H1 (cell line): ENCODE measurements around the gene CEACAM7. TPM values are rescaled to one million over a fixed set of nuclear protein-coding genes. Genes with fewer than 3 reads are reported as not detected.

Experiments
- BACH1 ChIP-seq: IDR thresholded peaks from 2 replicates; pipeline ENCODE4 v1.6.1; 2012; ENCODE audit warnings: low read length, improper control_type of control experiment
- CREB1 ChIP-seq: IDR thresholded peaks from 2 replicates; pipeline ENCODE4 v1.6.1; 2012; ENCODE audit warnings: inconsistent platforms
- GABPA ChIP-seq: IDR thresholded peaks from 2 replicates; pipeline ENCODE4 v1.6.1; 2011; ENCODE audit warnings: mild to moderate bottlenecking, low read length, moderate library complexity, borderline replicate concordance; ENCODE audit not compliant: insufficient read depth
- RFX5 ChIP-seq: IDR thresholded peaks from 2 replicates; pipeline ENCODE4 v1.6.1; 2011; ENCODE audit warnings: low read depth, low read length, improper control_type of control experiment, borderline replicate concordance
- SAP30 ChIP-seq: fragments of 300-600 bp; sonication (generic); IDR thresholded peaks from 2 replicates; pipeline ENCODE4 v1.7.1; 2012; ENCODE audit warnings: low read length, moderate library complexity, mild to moderate bottlenecking, inconsistent platforms; ENCODE audit not compliant: insufficient read depth, insufficient replicate concordance
- YY1 ChIP-seq: IDR thresholded peaks from 2 replicates; pipeline ENCODE4 v1.6.1; 2011; ENCODE audit warnings: low read depth, mild to moderate bottlenecking, low read length
- polyA plus RNA-seq, 7 experiments: library from polyadenylated mRNA; depleted of rRNA in 3 of 7; stranded (reverse) in 5 of 7; unstranded in 2 of 7; fragments of >200 nt in 5 of 7; fragments of 200-250 nt in 2 of 7; gene quantifications; 1 replicate in 5 of 7; 2 replicates in 1 of 7; 4 replicates in 1 of 7; pipeline versions ENCODE4 v1.2.1 to v1.2.3, GENCODE V29; 2011 to 2013; ENCODE audit warnings: missing spikeins in 2 of 7, mixed read lengths in 2 of 7
- total RNA-seq: library from RNA; stranded (reverse); fragmentation: NEBNext Ultra II Directional; extraction: Animal tissue kit (Norgen Biotek cat#: 25700); gene quantifications from 2 replicates; pipeline ENCODE4 v1.2.1, GENCODE V29; 2021

Gene CEACAM7
- total and polyA plus RNA-seq, 2 of the 8 experiments (the other 6 are each of a cell fraction or from before 2014, with no cell fraction given) = not detected

GRCh38 chr19:41735071-41735600, 47.1 kb upstream of the CEACAM7 start (continued):
- TF ChIP-seq YY1 (no peak), CREB1 (no peak), RFX5 (no peak), GABPA (no peak), BACH1 (no peak), SAP30 (no peak)
